COLO668 (cell line): ENCODE results near the gene PARPBP.
"Not testable (repeated sequence)": the region's sequence is repeated elsewhere in the genome, so short reads cannot be mapped to it uniquely, and the experiment has no call there.

Source experiments
- DNase-seq: peaks from one replicate; lab custom pipeline; 2025; ENCODE audit not compliant: unreplicated experiment; lab: John Stamatoyannopoulos, UW

PARPBP gene

GRCh38 chr12:102147062-102147587, 27.1 kb downstream of the PARPBP start:
- DNase-seq: not testable (repeated sequence)

- DNase-seq: not testable (repeated sequence)
Measured at GRCh38 chr12:102155206-102155605, 35.2 kb downstream of the PARPBP start.

- DNase-seq: no peak
Measured at GRCh38 chr12:102163383-102163782, 43.4 kb downstream of the PARPBP start.

GRCh38 chr12:102167821-102168604, 48.0 kb downstream of the PARPBP start:
- no peak for DNase-seq

GRCh38 chr12:102169922-102170621, 50.1 kb downstream of the PARPBP start:
- DNase-seq: no peak

- no peak for DNase-seq
Measured at GRCh38 chr12:102171951-102172350, 52.0 kb downstream of the PARPBP start.

- no peak for DNase-seq
Measured at GRCh38 chr12:102172436-102172835, 52.5 kb downstream of the PARPBP start.

GRCh38 chr12:102174117-102174516, 54.1 kb downstream of the PARPBP start:
- no peak for DNase-seq

- DNase-seq: no peak
Measured at GRCh38 chr12:102174761-102175160, 54.8 kb downstream of the PARPBP start.

GRCh38 chr12:102182635-102183034, 62.7 kb downstream of the PARPBP start:
- DNase-seq: no peak

- no peak for DNase-seq
Measured at GRCh38 chr12:102195826-102196225, 75.8 kb downstream of the PARPBP start.

- DNase-seq: no peak
Measured at GRCh38 chr12:102197789-102198188, 77.8 kb downstream of the PARPBP start, which contains the start of gene PMCH. Gene PMCH (minus strand): TSS chr12:102197833. CDS start chr12:102197770, 63 bp downstream.

GRCh38 chr12:102201436-102202061, 81.6 kb downstream of the PARPBP start:
- DNase-seq: no peak

- no peak for DNase-seq
Measured at GRCh38 chr12:102202556-102202955, 82.6 kb downstream of the PARPBP start.

- no peak for DNase-seq
Measured at GRCh38 chr12:102204025-102204424, 84.0 kb downstream of the PARPBP start.

GRCh38 chr12:102215992-102216691, 96.2 kb downstream of the PARPBP start:
- no peak for DNase-seq

- no peak for DNase-seq
Measured at GRCh38 chr12:102220736-102221135, 100.8 kb downstream of the PARPBP start.

GRCh38 chr12:102227954-102228353, 108.0 kb downstream of the PARPBP start:
- DNase-seq: no peak

- DNase-seq: no peak
Measured at GRCh38 chr12:102232036-102232435, 112.1 kb downstream of the PARPBP start.

GRCh38 chr12:102232446-102232845, 112.5 kb downstream of the PARPBP start:
- DNase-seq: no peak

- no peak for DNase-seq
Measured at GRCh38 chr12:102234599-102234998, 114.6 kb downstream of the PARPBP start.
